Mesenteric fat pad (tissue), 1 donor: ENCODE results near the gene CDK5RAP1. TPM values are rescaled to one million over a fixed set of nuclear protein-coding genes. Genes with fewer than 3 reads are reported as not detected.

Experiments used
- DNase-seq: peaks from one replicate; pipeline ENCODE4 v3.0.0-alpha.2; 2020; ENCODE audit warnings: low spot score
- total RNA-seq: library from RNA; stranded (reverse); fragmentation: NEBNext Ultra II Directional; extraction: Animal tissue kit (Norgen Biotek cat#: 25700); gene quantifications from one replicate; pipeline ENCODE4 v1.2.1, GENCODE V29; 2021
- donor health status: DM: yes; HTN: yes; CAD: no.

Gene CDK5RAP1
- total RNA-seq, 1 donor from 2014 or later: 25.9 TPM

DNA sequence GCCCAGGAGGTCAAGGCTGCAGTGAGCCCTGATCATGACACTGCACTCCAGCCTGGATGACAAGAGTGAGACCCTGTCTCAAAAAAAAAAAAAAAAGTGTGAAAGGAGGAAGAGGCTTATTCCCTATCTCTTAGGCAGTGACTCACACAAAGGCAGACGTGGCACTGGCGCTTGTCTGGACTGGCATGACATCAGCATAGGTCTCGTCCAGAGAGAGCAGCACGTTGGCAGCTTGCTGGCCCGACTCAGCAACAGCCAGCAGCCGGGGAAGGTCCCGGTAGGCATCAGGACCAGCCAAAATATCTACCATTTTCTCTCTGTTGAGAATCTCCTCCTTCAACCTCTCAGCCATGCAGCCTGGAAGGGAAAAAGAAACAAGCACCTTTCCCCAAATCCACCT lies 14.1 kb downstream of the CDK5RAP1 start:
- no peak for DNase-seq

- DNase-seq: no peak
These were observed 14.6 kb downstream of the CDK5RAP1 start for GRCh38 chr20:33386673-33387072.

- DNase-seq: no peak
These were observed 24.0 kb downstream of the CDK5RAP1 start for GRCh38 chr20:33377366-33377765.

DNA sequence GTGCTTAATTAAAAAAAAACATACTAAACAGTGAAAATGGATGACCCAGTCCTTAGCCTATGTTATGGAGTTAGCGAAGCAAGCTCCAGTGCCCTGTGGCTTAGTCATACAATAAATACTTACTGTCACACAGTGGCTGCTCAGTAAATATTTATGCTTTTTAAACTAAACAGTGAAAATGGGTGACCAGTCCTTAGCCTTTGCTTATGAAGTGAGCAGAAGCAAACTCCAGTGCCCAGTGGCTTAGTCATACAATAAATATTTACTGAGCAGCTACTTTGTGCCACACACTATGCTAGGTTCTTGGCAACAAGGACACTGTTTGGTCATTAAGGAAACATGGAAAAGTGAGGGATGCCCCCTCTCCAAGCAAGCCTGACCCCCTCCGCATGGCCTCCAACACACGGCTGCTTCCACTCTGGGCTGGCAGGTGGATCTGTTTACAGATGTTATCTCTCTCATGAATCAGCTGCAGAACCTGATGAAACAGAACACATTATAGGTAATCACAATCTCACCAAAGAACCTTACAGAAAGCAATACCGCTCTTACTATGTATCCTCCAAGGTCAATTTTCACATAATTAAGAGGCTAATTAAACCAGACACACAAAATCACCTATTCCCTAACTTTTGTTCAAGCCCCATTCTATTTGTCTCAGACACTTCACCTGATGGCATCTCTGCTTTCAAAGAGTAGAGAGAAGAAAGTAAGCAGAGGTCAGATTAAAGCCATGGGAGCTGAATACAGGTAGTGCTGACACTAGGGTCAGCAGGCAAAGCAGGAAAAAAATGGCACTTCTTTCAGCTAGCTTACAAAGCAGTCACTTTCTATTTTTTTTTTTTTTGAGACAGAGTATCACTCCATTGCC lies 27.3 kb downstream of the CDK5RAP1 start:
- no peak for DNase-seq

GRCh38 chr20:33372993-33373441 lies 28.3 kb downstream of the CDK5RAP1 start:
- no peak for DNase-seq

- no peak for DNase-seq
These were observed 31.0 kb downstream of the CDK5RAP1 start for GRCh38 chr20:33370291-33370690.

- no peak for DNase-seq
These were observed 38.4 kb downstream of the CDK5RAP1 start for GRCh38 chr20:33362898-33363297.

GRCh38 chr20:33359399-33360261 lies 41.7 kb downstream of the CDK5RAP1 start:
- peak; percentile 8 for DNase-seq

GRCh38 chr20:33353013-33353402 lies 48.3 kb downstream of the CDK5RAP1 start:
- peak; percentile 43 for DNase-seq

- DNase-seq: peak; percentile 65
These were observed 48.9 kb downstream of the CDK5RAP1 start for GRCh38 chr20:33352258-33353012.

- DNase-seq: no peak
These were observed 49.6 kb downstream of the CDK5RAP1 start for GRCh38 chr20:33351696-33352095.

GRCh38 chr20:33349493-33349892 lies 51.8 kb downstream of the CDK5RAP1 start:
- DNase-seq: peak; percentile 76

GRCh38 chr20:33348136-33348937 lies 53.0 kb downstream of the CDK5RAP1 start:
- peak; percentile 72 for DNase-seq

- no peak for DNase-seq
These were observed 56.0 kb downstream of the CDK5RAP1 start for GRCh38 chr20:33345342-33345741.

DNA sequence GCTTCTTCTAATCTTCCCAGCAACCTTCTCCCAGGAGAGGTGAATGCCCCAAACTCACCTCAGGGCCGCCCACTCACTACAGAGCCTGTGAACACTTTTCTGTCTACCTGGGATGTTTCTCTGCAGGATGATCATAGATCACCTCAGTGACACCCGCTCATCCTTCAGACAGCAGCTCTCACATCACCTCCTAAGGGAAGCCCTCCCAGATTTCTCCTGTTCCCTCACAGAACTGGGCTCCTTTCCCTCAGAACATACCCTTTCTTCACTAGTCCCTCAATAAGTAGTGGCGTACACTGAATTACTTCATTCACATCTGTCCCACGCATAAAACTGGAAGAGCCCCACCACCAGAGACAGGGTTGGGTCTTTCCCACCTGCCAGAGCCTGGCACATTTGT lies 57.8 kb downstream of the CDK5RAP1 start:
- no peak for DNase-seq

DNA sequence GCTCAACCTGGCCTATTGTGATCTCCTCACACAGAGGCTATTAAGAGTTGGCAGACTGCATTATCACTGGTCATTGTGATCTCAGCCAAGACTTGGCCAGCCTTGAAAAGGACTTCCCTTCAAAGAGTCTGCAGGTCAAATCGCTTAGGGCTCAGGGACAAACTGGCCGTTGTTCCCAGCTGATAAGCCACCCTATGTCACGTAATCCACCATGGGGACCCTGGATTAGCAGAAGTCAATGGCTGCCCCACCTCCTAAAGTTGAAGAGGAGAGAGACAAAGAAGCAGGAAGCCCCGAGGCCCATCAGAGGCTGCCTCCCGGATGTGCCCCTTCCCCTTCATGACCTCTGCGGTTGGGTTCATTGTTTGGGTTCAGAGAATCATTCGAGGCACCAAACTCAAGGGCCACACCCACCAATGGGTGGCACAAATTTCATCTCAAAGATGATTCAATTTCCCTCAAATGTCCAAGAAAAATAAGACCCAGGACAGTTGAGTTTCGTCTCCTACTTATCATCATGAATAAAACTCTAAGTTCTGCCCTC lies 61.7 kb downstream of the CDK5RAP1 start:
- no peak for DNase-seq

- no peak for DNase-seq
These were observed 62.7 kb downstream of the CDK5RAP1 start for GRCh38 chr20:33338467-33339258.

GRCh38 chr20:33337531-33338165 lies 63.7 kb downstream of the CDK5RAP1 start:
- DNase-seq: no peak

DNA sequence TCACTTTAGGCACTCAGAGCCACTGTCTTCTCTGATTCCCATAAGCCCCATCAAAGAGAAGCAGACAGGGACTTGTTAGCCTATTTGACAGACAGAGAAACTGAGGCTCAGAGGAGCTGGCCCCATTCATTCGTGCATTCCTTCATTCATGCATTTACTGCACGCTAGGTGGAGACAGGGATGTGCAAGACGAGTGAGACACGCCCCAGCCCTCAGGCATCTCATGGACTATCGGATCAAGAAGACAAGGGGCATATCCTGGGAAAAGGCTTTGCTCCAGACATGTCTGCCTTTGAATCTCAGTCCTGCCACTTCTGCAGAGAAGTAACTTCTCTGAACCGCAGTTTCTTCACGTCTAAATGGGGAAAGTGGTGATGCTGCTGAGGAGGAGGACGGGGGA lies 64.2 kb downstream of the CDK5RAP1 start:
- DNase-seq: no peak
